Upper lobe of right lung (tissue), 1 donor: ENCODE measurements around the gene CDH4. TPM values are rescaled to one million over a fixed set of nuclear protein-coding genes. Genes with fewer than 3 reads are reported as not detected.

ENCODE experiments used
- ATAC-seq: fragments of 200-7000 bp; cut with Tn5 transposase; one replicate; pipeline ENCODE4 v1.9.1; 2020; ENCODE audit warnings: mild to moderate bottlenecking, moderate library complexity
- DNase-seq: peaks from one replicate; pipeline ENCODE4 v3.0.0-alpha.2; 2020
- H3K27ac ChIP-seq: fragments of 200-600 bp; one replicate; pipeline ENCODE4 v1.8.0; 2022
- H3K27me3 ChIP-seq: fragments of 200-600 bp; one replicate; pipeline ENCODE4 v1.8.0; 2022; ENCODE audit warnings: mild to moderate bottlenecking
- H3K36me3 ChIP-seq: fragments of 200-600 bp; one replicate; pipeline ENCODE4 v1.8.0; 2022
- H3K4me1 ChIP-seq: fragments of 200-600 bp; one replicate; pipeline ENCODE4 v1.8.0; 2022
- H3K4me3 ChIP-seq: fragments of 200-600 bp; one replicate; pipeline ENCODE4 v1.8.0; 2022; ENCODE audit warnings: mild to moderate bottlenecking
- H3K9me3 ChIP-seq: fragments of 200-600 bp; one replicate; pipeline ENCODE4 v1.8.0; 2022
- CTCF ChIP-seq: fragments of 200-600 bp; IDR thresholded peaks from one replicate; pipeline ENCODE4 v1.8.0; 2022; ENCODE audit warnings: antibody characterized with exemption
- intact Hi-C: fragments of 100-400 bp; cut with DNase I; formaldehyde crosslinking; loops from one replicate; pipeline ENCODE4 v1.11.0; 2022
- total RNA-seq: library from RNA; stranded (reverse); fragmentation: NEBNext Ultra II Directional; extraction: Animal tissue kit (Norgen Biotek cat#: 25700); gene quantifications from one replicate; pipeline ENCODE4 v1.2.1, GENCODE V29; 2021
- donor health status: DM: no; HTN: yes; CAD: no; lungs with severe emphysema.

Gene CDH4
- total RNA-seq, 1 donor from 2014 or later = 0.23 TPM

GRCh38 chr20:61454053-61454452, 202.0 kb downstream of the CDH4 start:
- Histone ChIP-seq H3K4me3 (no peak overlapping the region), H3K36me3 (no peaks in the 10 kb centered on the region), H3K27ac (no peak overlapping the region), H3K4me1 (no peaks in the 10 kb centered on the region), H3K9me3 (no peaks in the 10 kb centered on the region), H3K27me3 (peaks cover 7% of the 10 kb centered on the region)
- no peak for DNase-seq
- TF ChIP-seq CTCF = no peak
- ATAC-seq = no peak
- intact Hi-C loops = no loop called here

- intact Hi-C loops = no loop called here
- no peak overlapping the region for H3K4me3 ChIP-seq
- H3K4me1 ChIP-seq = no peaks in the 10 kb centered on the region
- TF ChIP-seq CTCF = no peak
- ATAC-seq (no peak), DNase-seq (no peak)
- H3K36me3 ChIP-seq = no peaks in the 10 kb centered on the region
- H3K27ac ChIP-seq = no peak overlapping the region
- no peaks in the 10 kb centered on the region for H3K9me3 ChIP-seq
- H3K27me3 ChIP-seq = peaks cover 6% of the 10 kb centered on the region
Measured at GRCh38 chr20:61455508-61456215, 203.6 kb downstream of the CDH4 start.

- H3K4me3 ChIP-seq = no peak overlapping the region
- H3K27me3 ChIP-seq = peaks cover 13% of the 10 kb centered on the region
- H3K4me1 ChIP-seq = no peaks in the 10 kb centered on the region
- no peak for ATAC-seq
- no peaks in the 10 kb centered on the region for H3K36me3 ChIP-seq
- DNase-seq = no peak
- TF ChIP-seq CTCF = no peak
- no peak overlapping the region for H3K27ac ChIP-seq
- H3K9me3 ChIP-seq = no peaks in the 10 kb centered on the region
- intact Hi-C loops = no loop called here
Measured at GRCh38 chr20:61457725-61458124, 205.7 kb downstream of the CDH4 start.

GRCh38 chr20:61458146-61458746, 206.2 kb downstream of the CDH4 start:
- no peaks in the 10 kb centered on the region for H3K4me1 ChIP-seq
- ATAC-seq (no peak), DNase-seq (no peak)
- no peak overlapping the region for H3K27ac ChIP-seq
- H3K27me3 ChIP-seq = peaks cover 13% of the 10 kb centered on the region
- intact Hi-C loops = no loop called here
- no peaks in the 10 kb centered on the region for H3K9me3 ChIP-seq
- no peak overlapping the region for H3K4me3 ChIP-seq
- no peaks in the 10 kb centered on the region for H3K36me3 ChIP-seq
- no peak for TF ChIP-seq CTCF

GRCh38 chr20:61459266-61459665, 207.2 kb downstream of the CDH4 start:
- TF ChIP-seq CTCF = no peak
- Histone ChIP-seq H3K4me3 (no peak overlapping the region), H3K27me3 (peaks cover 13% of the 10 kb centered on the region), H3K9me3 (no peaks in the 10 kb centered on the region), H3K36me3 (no peaks in the 10 kb centered on the region), H3K27ac (no peak overlapping the region), H3K4me1 (no peaks in the 10 kb centered on the region)
- DNase-seq = no peak
- ATAC-seq = no peak
- intact Hi-C loops = no loop called here
